Omental fat pad (tissue), 4 donors: ENCODE measurements around the gene CPB1. TPM values are rescaled to one million over a fixed set of nuclear protein-coding genes. Genes with fewer than 3 reads are reported as not detected.

Experiments
- ATAC-seq: fragments of 150-250 bp; one replicate; pipeline ENCODE4 v1.9.1; 2016; ENCODE audit warnings: mild to moderate bottlenecking, moderate library complexity; ENCODE audit not compliant: low FRiP score
- DNase-seq: peaks from one replicate; pipeline ENCODE4 v3.0.0-alpha.2; 2019; ENCODE audit warnings: low spot score
- CTCF ChIP-seq, 3 donors: fragments of 450-650 bp; IDR thresholded peaks; one replicate each; pipeline ENCODE4 v1.5.1; 2016 to 2017; ENCODE audit warnings: antibody characterized with exemption in 3 of 3, mild to moderate bottlenecking in 3 of 3, moderate library complexity in 2 of 3
- total RNA-seq, 4 donors: library from RNA; depleted of rRNA; stranded (reverse); fragments of >200 nt; gene quantifications; one replicate each; pipeline ENCODE4 v1.1.0, GENCODE V29; 2016

Gene CPB1
- total RNA-seq, 4 donors from 2014 or later, result 0.72 to 38.9 (median 4.2) TPM

- DNase-seq (no peak), ATAC-seq (no peak)
- TF ChIP-seq CTCF (IDR thresholded peaks at IDR 0.05), result no peak
Observed at GRCh38 chr3:148880681-148881080, 53.1 kb downstream of the CPB1 start.

GRCh38 chr3:148881286-148881685 is 53.7 kb downstream of the CPB1 start:
- no peak for TF ChIP-seq CTCF (IDR thresholded peaks at IDR 0.05)
- no peak for DNase-seq
- ATAC-seq, result no peak

- DNase-seq, result no peak
- no peak for ATAC-seq
- TF ChIP-seq CTCF (IDR thresholded peaks at IDR 0.05), result no peak
Observed at GRCh38 chr3:148882288-148882687, 54.7 kb downstream of the CPB1 start.

- no peak for ATAC-seq
- DNase-seq, result no peak
- no peak for TF ChIP-seq CTCF (IDR thresholded peaks at IDR 0.05)
Observed at GRCh38 chr3:148883163-148883562, 55.6 kb downstream of the CPB1 start.

- ATAC-seq, result no peak
- TF ChIP-seq CTCF (IDR thresholded peaks at IDR 0.05), result no peak
- no peak for DNase-seq
Observed at GRCh38 chr3:148884261-148884660, 56.6 kb downstream of the CPB1 start.

- TF ChIP-seq CTCF (IDR thresholded peaks at IDR 0.05), result no peak
- DNase-seq (no peak), ATAC-seq (no peak)
Observed at GRCh38 chr3:148889828-148890227, 62.2 kb downstream of the CPB1 start.

GRCh38 chr3:148896062-148896461 is 68.5 kb downstream of the CPB1 start:
- TF ChIP-seq CTCF (IDR thresholded peaks at IDR 0.05), result no peak
- DNase-seq, result no peak
- ATAC-seq, result no peak
